GM21381 (cell line): Measurements from ENCODE around the gene ASB5.
"Not testable (repeated sequence)": the region's sequence is repeated elsewhere in the genome, so short reads cannot be mapped to it uniquely, and the experiment has no call there.

Experiments used
- ATAC-seq: cut with Tn5 transposase; IDR thresholded peaks from one replicate; pipeline ENCODE4 v1.9.1; 2021; ENCODE audit warnings: mild to moderate bottlenecking, moderate library complexity; ENCODE audit not compliant: unreplicated experiment

ASB5 gene

GRCh38 chr4:176268963-176269362 is at the start of gene ASB5:
Gene ASB5, minus strand, starts transcription at chr4:176269222. Its CDS starts 114 bp downstream, at chr4:176269108.
- ATAC-seq, result no peak

DNA sequence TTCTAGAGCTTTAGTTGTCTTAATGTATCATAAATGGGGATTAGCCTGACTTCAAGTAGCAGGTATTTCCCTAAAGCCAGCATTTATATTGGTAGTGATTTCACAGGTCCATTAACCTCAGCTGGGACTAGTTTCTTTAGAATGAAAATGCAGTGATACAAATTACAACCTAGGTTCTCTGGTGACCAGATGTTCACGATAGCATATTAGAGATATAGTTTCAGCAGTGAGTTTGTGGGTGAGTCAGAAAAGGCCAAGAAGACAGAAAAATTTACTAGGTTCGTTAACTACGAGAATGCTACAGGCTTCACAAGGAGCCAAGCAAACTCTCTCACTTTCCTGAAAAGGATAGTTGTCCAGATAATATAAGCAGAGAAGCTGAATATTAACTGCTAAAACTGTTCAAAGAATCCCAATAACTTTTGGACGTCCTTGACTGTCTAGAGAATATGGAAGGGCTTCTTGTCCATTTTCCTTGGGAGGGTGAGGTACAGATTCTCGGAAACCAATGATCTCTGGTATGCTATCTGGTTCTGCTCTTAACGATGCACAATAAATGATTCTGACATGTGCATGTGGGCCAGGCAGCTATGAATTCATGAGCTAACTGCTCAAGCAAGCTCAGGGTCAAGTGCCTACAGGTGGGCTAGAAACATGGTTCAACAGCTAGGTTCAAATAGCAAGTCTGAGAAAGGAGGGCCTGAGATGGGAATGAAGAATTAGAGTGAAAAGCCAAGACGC is 44.7 kb upstream of the ASB5 start:
- ATAC-seq, result no peak

- no peak for ATAC-seq
Measured at GRCh38 chr4:176309772-176310171, 40.8 kb upstream of the ASB5 start.

DNA sequence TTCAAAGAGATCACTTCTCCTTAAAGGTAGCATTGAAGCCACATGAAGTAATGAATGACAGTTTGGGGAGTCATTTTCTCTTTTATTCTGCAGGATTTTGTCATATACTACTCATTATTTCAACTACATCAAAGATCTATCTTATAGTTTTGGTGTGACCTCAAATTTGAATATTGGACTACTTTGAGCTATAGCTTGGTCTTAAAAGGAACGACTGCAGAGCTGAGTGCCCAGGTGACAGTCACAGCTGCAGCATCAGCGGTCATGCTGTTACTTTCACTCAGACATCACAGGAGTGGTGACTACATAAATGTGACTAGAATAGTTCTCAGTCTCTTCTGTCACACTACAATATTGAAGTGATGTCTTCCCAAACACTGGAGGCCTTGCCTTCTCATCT is 40.0 kb upstream of the ASB5 start:
- ATAC-seq, result peak; percentile 99

DNA sequence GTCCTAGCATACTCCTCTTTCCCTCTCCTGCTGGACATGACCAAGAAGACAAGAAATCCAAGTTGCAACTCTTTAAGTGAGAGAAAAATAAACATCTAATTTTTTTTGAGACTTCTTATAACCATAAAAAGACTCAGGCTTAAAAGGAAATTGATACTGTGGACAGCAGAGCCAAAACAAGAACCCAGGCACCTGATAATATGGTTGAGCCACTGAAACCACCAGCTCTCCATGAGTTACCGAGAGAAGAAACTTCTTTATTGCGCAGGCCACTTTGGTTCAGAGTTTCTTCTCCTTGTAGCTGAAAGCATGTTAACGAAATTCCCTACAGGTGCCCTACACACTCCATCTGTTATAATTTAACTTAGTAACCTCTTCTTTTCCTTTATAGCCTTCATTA is 39.4 kb upstream of the ASB5 start:
- peak; percentile 51 for ATAC-seq

- ATAC-seq, result no peak
Measured at GRCh38 chr4:176307666-176307930, 38.6 kb upstream of the ASB5 start.

GRCh38 chr4:176306837-176307665 is 38.0 kb upstream of the ASB5 start:
- no peak for ATAC-seq

- ATAC-seq, result no peak
Measured at GRCh38 chr4:176303938-176304337, 34.9 kb upstream of the ASB5 start.

GRCh38 chr4:176302283-176303275 is 33.6 kb upstream of the ASB5 start:
- ATAC-seq, result no peak

DNA sequence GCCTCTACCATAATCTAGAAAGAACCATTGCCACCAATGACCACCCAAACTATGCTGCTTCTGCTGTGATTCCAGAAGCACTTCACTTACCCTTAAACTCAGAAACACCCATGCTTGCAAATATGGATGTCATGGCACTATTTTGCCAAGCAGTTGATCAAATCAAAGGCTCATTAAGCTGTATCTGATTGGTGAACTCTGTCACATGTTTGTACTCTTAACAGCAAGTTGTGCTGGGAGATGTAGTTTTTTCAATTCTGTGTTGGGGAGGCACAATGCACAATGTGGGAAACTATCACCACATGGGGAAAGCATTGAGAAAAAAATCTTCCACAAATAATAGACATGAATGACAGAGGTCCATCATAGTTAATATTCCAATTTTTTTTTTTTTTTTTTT is 31.5 kb upstream of the ASB5 start:
- no peak for ATAC-seq

DNA sequence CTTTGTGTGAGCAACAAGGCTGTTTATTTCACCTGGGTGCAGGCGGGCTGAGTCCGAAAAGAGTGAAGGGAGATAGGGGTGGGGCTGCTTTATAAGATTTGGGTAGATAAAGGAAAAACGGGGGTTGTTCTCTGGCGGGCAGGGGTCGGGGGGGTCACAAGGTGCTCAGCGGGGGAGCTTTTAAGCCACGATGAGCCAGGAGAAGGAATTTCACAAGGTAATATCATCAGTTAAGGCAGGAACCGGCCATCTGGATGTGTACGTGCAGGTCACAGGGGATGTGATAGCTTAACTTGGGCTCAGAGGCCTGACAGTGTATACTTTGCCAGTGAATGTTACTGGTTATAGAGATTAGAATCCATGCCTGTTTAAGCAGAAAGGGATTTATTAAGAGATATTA is 31.0 kb upstream of the ASB5 start:
- no peak for ATAC-seq

GRCh38 chr4:176298664-176299063 is 29.6 kb upstream of the ASB5 start:
- no peak for ATAC-seq

DNA sequence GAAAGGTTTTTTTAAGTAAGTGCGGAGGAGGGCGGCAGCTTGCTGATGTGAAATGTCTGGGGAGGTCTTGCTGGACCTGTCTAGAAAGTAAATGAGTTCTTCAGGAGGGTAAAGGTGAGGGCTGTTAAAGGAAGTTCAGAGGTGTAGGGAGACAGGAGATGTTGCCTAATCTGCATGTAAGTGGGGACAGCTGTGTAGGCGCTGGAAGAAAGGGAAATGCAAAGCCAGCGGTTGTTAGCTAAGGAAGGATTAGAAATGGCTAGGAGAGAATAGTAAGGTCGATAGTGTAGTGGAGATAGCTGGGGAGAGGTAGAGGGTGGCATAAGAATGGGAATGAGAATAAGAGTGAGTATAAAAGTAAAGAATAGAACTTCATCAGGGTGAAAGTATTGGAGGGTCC is 26.9 kb upstream of the ASB5 start:
- ATAC-seq, result not testable (repeated sequence)

GRCh38 chr4:176293660-176294059 is 24.6 kb upstream of the ASB5 start:
- ATAC-seq, result no peak

GRCh38 chr4:176292920-176293319 is 23.9 kb upstream of the ASB5 start:
- no peak for ATAC-seq

GRCh38 chr4:176291748-176292147 is 22.7 kb upstream of the ASB5 start:
- ATAC-seq, result no peak

DNA sequence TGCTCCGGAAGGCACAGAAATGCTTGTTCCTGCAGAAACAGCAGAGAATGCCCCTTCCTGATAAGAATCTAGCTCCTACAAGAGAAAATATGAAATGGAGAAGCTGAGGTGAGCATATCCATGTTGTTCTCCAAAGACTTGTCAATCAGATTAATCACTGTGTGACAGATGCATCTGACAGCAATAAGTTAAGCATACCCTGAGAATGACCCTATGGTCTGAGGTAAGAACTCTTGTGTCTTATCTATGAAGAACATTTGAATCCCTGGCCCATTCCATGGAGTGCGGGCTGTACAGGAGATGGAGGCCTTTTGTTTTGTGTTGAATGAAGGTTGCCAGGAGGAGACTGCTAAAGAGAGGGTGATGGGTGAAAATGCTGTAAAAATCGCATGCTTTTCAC is 21.5 kb upstream of the ASB5 start:
- ATAC-seq, result no peak

DNA sequence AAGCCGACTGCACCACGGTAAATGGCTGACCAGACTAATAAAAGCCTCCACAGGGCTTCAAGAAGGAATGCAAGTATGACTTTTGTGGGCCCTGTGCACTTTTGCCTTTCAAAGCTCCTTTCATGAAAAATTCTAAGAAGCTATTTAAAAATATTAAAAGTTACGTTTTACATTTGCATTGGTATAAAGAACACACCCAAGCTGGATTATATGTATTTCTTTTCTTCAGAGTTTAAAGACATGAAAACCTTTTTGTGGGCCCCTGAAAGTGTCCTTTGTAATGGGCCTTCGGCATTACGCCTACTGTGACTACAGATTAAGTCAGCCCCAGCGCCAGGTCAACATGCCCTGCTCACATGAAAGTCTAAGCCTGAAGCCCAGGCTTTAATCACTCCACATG is 20.5 kb upstream of the ASB5 start:
- no peak for ATAC-seq

- ATAC-seq, result no peak
Measured at GRCh38 chr4:176288020-176288419, 19.0 kb upstream of the ASB5 start.

GRCh38 chr4:176287546-176287945 is 18.5 kb upstream of the ASB5 start:
- ATAC-seq, result no peak

DNA sequence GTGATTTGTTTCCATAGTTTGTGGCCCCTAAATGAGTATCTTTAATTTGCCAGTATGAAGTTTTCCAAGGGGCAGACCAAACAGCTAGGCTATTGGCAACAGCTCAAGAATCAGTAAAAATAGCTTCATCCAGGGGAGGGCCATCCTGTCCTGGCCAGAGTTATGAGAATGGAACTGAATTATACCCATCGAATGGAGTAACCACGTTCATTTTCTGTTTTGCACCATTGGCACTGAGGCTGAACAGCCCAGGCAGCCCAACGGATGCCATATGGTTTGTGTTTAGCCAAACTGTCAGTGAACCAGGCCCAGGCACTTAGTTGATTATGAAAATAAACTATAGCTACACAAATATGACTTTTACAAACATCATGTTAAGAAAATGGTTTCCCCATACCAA is 17.7 kb upstream of the ASB5 start:
- ATAC-seq, result no peak
